HepG2 (cell line): ENCODE measurements around the gene FAM13B. TPM values are rescaled to one million over a fixed set of nuclear protein-coding genes. Genes with fewer than 3 reads are reported as not detected.

Experiments used
- ATAC-seq: fragments of 200-7000 bp; cut with Tn5 transposase; 3 replicates; pipeline ENCODE4 v1.9.1; 2020; ENCODE audit warnings: mild to moderate bottlenecking, moderate library complexity
- BruUV-seq: library from RNA; stranded (reverse); fragments of 400-500 nt; replicated peaks from 2 replicates; lab custom pipeline; 2021; lab: Mats Ljungman, UMichigan
- CTCF ChIA-PET: fragments of 300-600 bp; formaldehyde crosslinking; extraction: SDS; loops from one replicate; lab custom pipeline; 2021; ENCODE audit warnings: low total read pairs, inconsistent platforms, low intra/inter-chr PET ratio; lab: Yijun Ruan, JAX
- POLR2A ChIA-PET: fragments of 350-600 bp; sonication (Branson Sonifier 250); formaldehyde crosslinking; loops from one replicate; lab custom pipeline; 2020; ENCODE audit warnings: antibody characterized with exemption, inconsistent platforms; lab: Yijun Ruan, JAX
- DNase-seq: peaks from one replicate; pipeline ENCODE4 v3.0.0-alpha.2; 2015; ENCODE audit warnings: low spot score
- FAIRE-seq: peaks from 3 replicates; lab custom pipeline; 2011; peaks lifted over from hg19 to GRCh38; lab: Jason Lieb, UNC
- H2AFZ ChIP-seq: one replicate; pipeline ENCODE4 v1.6.1; 2011; ENCODE audit warnings: low read length, inconsistent platforms
- H3K27ac ChIP-seq: fragments of 300-600 bp; 3 replicates; pipeline ENCODE4 v1.8.0; 2011; ENCODE audit warnings: mixed run types, mild to moderate bottlenecking, mixed read lengths, low read length, inconsistent platforms; ENCODE audit not compliant: insufficient read depth; ENCODE audit errors: extremely low read length
- H3K27me3 ChIP-seq, 2 experiments: fragments of 200-600 bp in 1 of 2; 2 replicates in 1 of 2; 3 replicates in 1 of 2; pipeline versions ENCODE4 v1.6.0 to v1.8.0; 2011; ENCODE audit warnings: low read length in 2 of 2, mild to moderate bottlenecking in 2 of 2, moderate library complexity in 2 of 2, inconsistent platforms in 1 of 2; ENCODE audit not compliant: insufficient read depth in 2 of 2, control insufficient read depth in 1 of 2
- H3K36me3 ChIP-seq, 2 experiments: fragments of 200-600 bp in 1 of 2; replicated peaks in 1 of 2; 2 replicates in 1 of 2; 3 replicates in 1 of 2; pipeline versions ENCODE4 v1.5.1 to v1.8.0; 2011; ENCODE audit warnings: low read length in 2 of 2, inconsistent platforms in 1 of 2; ENCODE audit not compliant: insufficient read depth in 2 of 2, control insufficient read depth in 1 of 2
- H3K4me1 ChIP-seq: 2 replicates; pipeline ENCODE4 v1.5.1; 2012; ENCODE audit warnings: low read length, inconsistent platforms; ENCODE audit not compliant: insufficient read depth
- H3K4me2 ChIP-seq: 2 replicates; pipeline ENCODE4 v1.6.0; 2011; ENCODE audit warnings: low read depth, low read length, inconsistent platforms
- H3K4me3 ChIP-seq, 3 experiments: fragments of 200-600 bp in 1 of 3; sonication (generic), shearing (Covaris generic) in 1 of 3; replicated peaks in 1 of 3; 2 replicates each; pipeline ENCODE4 v1.5.1; 2011 to 2016; ENCODE audit warnings: low read length in 3 of 3, inconsistent platforms in 2 of 3, low read depth in 2 of 3, mild to moderate bottlenecking in 2 of 3, control low read depth in 1 of 3, mixed read lengths in 1 of 3; ENCODE audit not compliant: insufficient read depth in 1 of 3
- H3K79me2 ChIP-seq: one replicate; pipeline ENCODE4 v1.6.1; 2011; ENCODE audit warnings: low read length, inconsistent platforms; ENCODE audit not compliant: insufficient read depth
- H3K9ac ChIP-seq: 2 replicates; pipeline ENCODE4 v1.6.0; 2011; ENCODE audit warnings: mild to moderate bottlenecking, low read depth, low read length, inconsistent platforms; ENCODE audit not compliant: insufficient read depth
- H3K9me3 ChIP-seq: 2 replicates; pipeline ENCODE4 v1.5.1; 2012; ENCODE audit warnings: mild to moderate bottlenecking, low read length
- H4K20me1 ChIP-seq: 2 replicates; pipeline ENCODE4 v1.6.0; 2011; ENCODE audit warnings: inconsistent platforms, mild to moderate bottlenecking, low read length, moderate library complexity; ENCODE audit not compliant: insufficient read depth
- E2F1 ChIP-seq: sonication (generic); formaldehyde crosslinking; IDR thresholded peaks from 2 replicates; pipeline ENCODE4 v1.5.0; 2020; ENCODE audit warnings: missing genetic modification reagents
- FOXP1 ChIP-seq, 2 experiments: fragments of 450-650 bp in 1 of 2; IDR thresholded peaks; 2 replicates each; pipeline ENCODE4 v1.6.1; 2017 to 2018; ENCODE audit warnings: antibody characterized with exemption in 1 of 2
- KAT7 ChIP-seq: IDR thresholded peaks from 2 replicates; pipeline ENCODE4 v1.6.1; 2018; ENCODE audit warnings: borderline replicate concordance, missing compliant biosample characterization
- TGIF2 ChIP-seq: IDR thresholded peaks from 2 replicates; pipeline ENCODE4 v1.6.1; 2016; ENCODE audit warnings: control low read depth, missing compliant biosample characterization
- ZC3H13 ChIP-seq: sonication (generic); formaldehyde crosslinking; IDR thresholded peaks from 2 replicates; pipeline ENCODE4 v1.8.1; 2023; ENCODE audit warnings: mild to moderate bottlenecking, missing genetic modification reagents, moderate library complexity
- ZGPAT ChIP-seq: IDR thresholded peaks from 2 replicates; pipeline ENCODE4 v1.6.1; 2016; ENCODE audit warnings: mild to moderate bottlenecking
- ZKSCAN5 ChIP-seq: sonication (generic); formaldehyde crosslinking; IDR thresholded peaks from 2 replicates; pipeline ENCODE4 v1.5.1; 2020; ENCODE audit warnings: mild to moderate bottlenecking, missing genetic modification reagents
- ZMAT3 ChIP-seq: sonication (generic); formaldehyde crosslinking; conservative IDR thresholded peaks from 2 replicates; pipeline ENCODE4 v1.7.0; 2021; ENCODE audit warnings: missing genetic modification reagents
- ZMYM4 ChIP-seq: sonication (generic); formaldehyde crosslinking; IDR thresholded peaks from 2 replicates; pipeline ENCODE4 v1.8.1; 2023; ENCODE audit warnings: mild to moderate bottlenecking, missing genetic modification reagents
- ZNF326 ChIP-seq: sonication (generic); formaldehyde crosslinking; IDR thresholded peaks from 2 replicates; pipeline ENCODE4 v1.4.0; 2020; ENCODE audit warnings: missing genetic modification reagents, borderline replicate concordance
- ZNF430 ChIP-seq: sonication (generic); formaldehyde crosslinking; IDR thresholded peaks from 2 replicates; pipeline ENCODE4 v1.9.0; 2021; ENCODE audit warnings: mild to moderate bottlenecking, missing genetic modification reagents
- ZNF496 ChIP-seq: sonication (generic); formaldehyde crosslinking; IDR thresholded peaks from 2 replicates; pipeline ENCODE4 v1.8.1; 2023; ENCODE audit warnings: mild to moderate bottlenecking, moderate library complexity, missing genetic modification reagents; ENCODE audit not compliant: insufficient replicate concordance
- ZNF761 ChIP-seq: sonication (generic); formaldehyde crosslinking; conservative IDR thresholded peaks from 2 replicates; pipeline ENCODE4 v1.4.0; 2020; ENCODE audit warnings: mild to moderate bottlenecking, missing genetic modification reagents
- ZUFSP ChIP-seq: sonication (generic); formaldehyde crosslinking; IDR thresholded peaks from 2 replicates; pipeline ENCODE4 v1.9.0; 2021; ENCODE audit warnings: missing genetic modification reagents, mild to moderate bottlenecking, borderline replicate concordance
- WGBS: methylation state at CpG from one replicate; pipeline ENCODE4 v1.1.6; 2017; ENCODE audit warnings: low lambda C conversion rate; 5-methylcytosine and 5-hydroxymethylcytosine counted together
- in situ Hi-C: cut with HindIII; loops from 2 replicates; pipeline ENCODE4 v1.10.0; 2017; ENCODE audit warnings: low pct_unique_long_range_greater_than_20kb; ENCODE audit not compliant: extremely low pct_ligation_motif_present
- intact Hi-C: fragments of 100-400 bp; cut with micrococcal nuclease; formaldehyde crosslinking; loops from one replicate; pipeline ENCODE4 v1.10.0; 2022; ENCODE audit not compliant: unreplicated experiment
- polyA plus RNA-seq, 8 experiments: library from polyadenylated mRNA; depleted of rRNA in 3 of 8; stranded (reverse) in 7 of 8; unstranded in 1 of 8; fragments of >200 nt; fragmentation: Illumina TruSeq in 4 of 8; extraction: Trizol in 4 of 8; gene quantifications; 2 replicates each; pipeline versions ENCODE4 v1.2.1 to v1.2.3, GENCODE V29; 2011 to 2016; ENCODE audit warnings: low read depth in 4 of 8, missing spikeins in 1 of 8, mixed read lengths in 1 of 8; ENCODE audit not compliant: insufficient read depth in 1 of 8
- total RNA-seq, 5 experiments: library from RNA; depleted of rRNA; stranded (reverse); fragments of >200 nt; fragmentation: Illumina TruSeq; extraction: Trizol; gene quantifications; 2 replicates each; pipeline ENCODE4 v1.2.3, GENCODE V29; 2016; ENCODE audit warnings: low read depth in 1 of 5
- TF ChIP-seq, protein P1 (sequence below): conservative IDR thresholded peaks from 2 replicates; pipeline ENCODE4 v1.6.1; 2018; ENCODE audit warnings: missing genetic modification reagents
- TF ChIP-seq, protein P2 (sequence below): sonication (generic); formaldehyde crosslinking; IDR thresholded peaks from 2 replicates; pipeline ENCODE4 v1.5.0; 2020; ENCODE audit warnings: missing genetic modification reagents, mild to moderate bottlenecking, borderline replicate concordance

The FAM13B gene
- total and polyA plus RNA-seq, 2 of the 13 experiments (the other 11 are each of a cell fraction or from before 2014, with no cell fraction given): 6.9 to 11.5 TPM

DNA sequence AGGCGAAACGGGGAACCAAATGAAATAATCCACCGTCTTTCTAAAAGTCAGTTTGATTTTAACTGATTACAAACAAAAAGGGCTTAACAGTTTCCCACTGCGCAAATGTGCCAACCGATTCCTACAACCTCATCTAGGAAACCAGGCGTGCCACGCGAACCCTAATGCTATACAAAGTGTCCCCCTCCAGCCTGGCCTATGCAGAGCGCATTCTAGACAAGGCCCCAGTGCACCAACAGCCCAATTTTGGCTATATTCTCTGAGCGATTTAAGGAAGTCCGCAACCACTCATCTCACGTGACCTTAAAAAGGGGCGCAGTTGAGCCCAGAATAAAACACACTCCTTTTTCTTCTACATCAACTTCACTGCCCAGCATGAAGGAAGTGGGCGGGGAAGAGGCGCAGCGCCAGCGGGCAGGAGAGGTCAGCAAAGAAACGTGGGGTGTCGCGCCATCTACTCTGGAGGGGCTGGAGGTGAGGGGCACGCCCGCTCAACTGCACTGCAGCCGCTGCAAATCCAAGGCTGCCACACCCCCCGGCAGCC is 779 bp downstream of the FAM13B start (continued):
- peak; percentile 28; the same call in 1 of the 2 replicates for TF ChIP-seq ZMAT3 (CRISPR knock-in tag)
- no peak for TF ChIP-seq ZNF326 (CRISPR knock-in tag)
- TF ChIP-seq ZNF430 (CRISPR knock-in tag): 0 out of 2 replicates have a peak, but pooled peaks have one; percentile 45
- peak; percentile 67; the same call in 1 of the 2 replicates for TF ChIP-seq ZKSCAN5 (CRISPR knock-in tag)
- TF ChIP-seq, protein P1, sequence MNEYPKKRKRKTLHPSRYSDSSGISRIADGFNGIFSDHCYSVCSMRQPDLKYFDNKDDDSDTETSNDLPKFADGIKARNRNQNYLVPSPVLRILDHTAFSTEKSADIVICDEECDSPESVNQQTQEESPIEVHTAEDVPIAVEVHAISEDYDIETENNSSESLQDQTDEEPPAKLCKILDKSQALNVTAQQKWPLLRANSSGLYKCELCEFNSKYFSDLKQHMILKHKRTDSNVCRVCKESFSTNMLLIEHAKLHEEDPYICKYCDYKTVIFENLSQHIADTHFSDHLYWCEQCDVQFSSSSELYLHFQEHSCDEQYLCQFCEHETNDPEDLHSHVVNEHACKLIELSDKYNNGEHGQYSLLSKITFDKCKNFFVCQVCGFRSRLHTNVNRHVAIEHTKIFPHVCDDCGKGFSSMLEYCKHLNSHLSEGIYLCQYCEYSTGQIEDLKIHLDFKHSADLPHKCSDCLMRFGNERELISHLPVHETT (CRISPR knock-in tag): no peak
- TF ChIP-seq ZNF761 (CRISPR knock-in tag): 0 out of 2 replicates have a peak, but pooled peaks have one; percentile 4
- 0 out of 2 replicates have a peak, but pooled peaks have one; percentile 37 for TF ChIP-seq ZMYM4 (CRISPR knock-in tag)

DNA sequence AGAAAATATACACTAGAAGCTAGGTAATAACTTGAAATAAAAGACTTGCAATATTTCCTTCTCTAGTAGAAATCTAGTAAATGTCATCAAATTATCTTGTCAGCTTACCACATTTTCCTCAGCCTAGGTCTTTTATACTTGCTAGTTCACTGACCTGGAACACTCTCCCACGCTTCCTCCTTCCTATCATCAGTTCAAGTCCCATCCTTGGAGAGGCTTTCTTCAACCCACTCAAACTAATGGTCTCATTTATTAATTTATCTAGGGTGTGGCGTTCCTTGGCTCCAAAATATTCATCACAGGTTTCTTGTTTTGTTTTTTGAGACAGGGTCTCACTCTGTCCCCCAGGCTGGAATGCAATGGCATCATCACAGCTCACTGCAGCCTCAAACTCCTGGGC is 2.9 kb downstream of the FAM13B start:
- Histone ChIP-seq H3K9me3 (no peaks in the 10 kb centered on the region), H3K27me3 (no peaks in the 10 kb centered on the region; a peak in 1 of 5 replicates), H3K4me1 (peaks cover 54% of the 10 kb centered on the region), H3K4me2 (peak overlapping the region; percentile 24; the same call in 1 of the 2 replicates), H3K4me3 (no peak overlapping the region), H4K20me1 (peaks cover 55% of the 10 kb centered on the region), H3K27ac (no peak overlapping the region), H3K79me2 (peaks cover 74% of the 10 kb centered on the region), H3K9ac (no peak overlapping the region), H2AFZ (no peak overlapping the region), H3K36me3 (peaks cover 0 to 4% of the 10 kb centered on the region in 2 experiments; a peak in 1 of 5 replicates)
- FAIRE-seq (no peak), ATAC-seq (no peak), DNase-seq (no peak)
- CTCF ChIA-PET: no interaction called here
- in situ Hi-C loops (loop anchor here (5.0 kb wide), 1 partner anchor 37 kb away; no protein-coding TSS in a partner anchor), intact Hi-C loops (no loop called here)
- POLR2A ChIA-PET: interaction anchor here (1.3 kb wide), 1 partner anchor 11 kb away, joined by 3 read pairs; no protein-coding TSS in a partner anchor
- BruUV-seq: no TSS peak
- 97% methylated on average over 2 of the region's 2 CpGs for WGBS
- TF ChIP-seq ZC3H13 (CRISPR knock-in tag): no peak
- TF ChIP-seq FOXP1 (IDR thresholded peaks at IDR 0.05): no peak
- TF ChIP-seq FOXP1 (CRISPR knock-in tag; IDR thresholded peaks at IDR 0.05): no peak
- no peak for TF ChIP-seq TGIF2 (CRISPR knock-in tag)
- no peak for TF ChIP-seq ZNF496 (CRISPR knock-in tag)
- TF ChIP-seq ZGPAT: no peak
- TF ChIP-seq, protein P2, sequence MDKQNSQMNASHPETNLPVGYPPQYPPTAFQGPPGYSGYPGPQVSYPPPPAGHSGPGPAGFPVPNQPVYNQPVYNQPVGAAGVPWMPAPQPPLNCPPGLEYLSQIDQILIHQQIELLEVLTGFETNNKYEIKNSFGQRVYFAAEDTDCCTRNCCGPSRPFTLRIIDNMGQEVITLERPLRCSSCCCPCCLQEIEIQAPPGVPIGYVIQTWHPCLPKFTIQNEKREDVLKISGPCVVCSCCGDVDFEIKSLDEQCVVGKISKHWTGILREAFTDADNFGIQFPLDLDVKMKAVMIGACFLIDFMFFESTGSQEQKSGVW (CRISPR knock-in tag): no peak
- no peak for TF ChIP-seq E2F1 (CRISPR knock-in tag)
- TF ChIP-seq ZUFSP (CRISPR knock-in tag): no peak
- no peak for TF ChIP-seq KAT7 (CRISPR knock-in tag)
